ENCODE results near the gene IRF6. TPM values are rescaled to one million over a fixed set of nuclear protein-coding genes. Genes with fewer than 3 reads are reported as not detected.
"Not testable (repeated sequence)": the region's sequence is repeated elsewhere in the genome, so short reads cannot be mapped to it uniquely, and the experiment has no call there.

The IRF6 gene
- total RNA-seq, 1 donor from 2014 or later, result 39.9 TPM

DNA sequence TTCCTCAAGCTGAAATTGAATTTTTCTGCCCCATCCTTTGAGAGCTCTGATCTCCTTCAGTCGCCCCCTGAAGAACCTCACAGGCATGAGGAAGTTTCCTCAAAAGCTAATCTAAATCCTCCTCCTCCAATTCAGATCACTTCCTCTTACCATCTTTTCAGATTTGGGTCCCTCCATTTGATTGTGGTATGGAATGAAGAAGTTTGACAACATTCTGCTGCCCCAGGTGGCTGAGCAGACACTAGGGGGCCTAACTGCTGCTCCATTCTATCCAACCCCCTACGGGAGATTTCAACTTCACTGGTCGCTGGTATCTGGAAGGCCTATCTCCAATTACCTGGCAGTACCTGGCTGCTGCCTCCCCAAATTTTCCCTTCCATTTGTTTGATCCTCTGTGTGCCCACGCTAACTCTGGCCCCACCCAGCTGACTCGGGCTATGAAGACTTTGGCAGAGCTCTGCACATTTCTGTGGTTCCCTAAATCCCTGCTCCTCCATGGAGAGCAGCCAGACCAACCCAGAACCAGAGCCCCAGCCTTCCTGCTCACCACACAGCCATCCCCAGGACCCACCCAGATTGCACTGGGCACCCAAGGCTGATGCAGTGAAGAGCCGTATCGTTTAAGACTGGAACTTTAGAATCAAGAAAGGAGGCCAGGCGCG, 7.8 kb downstream of the IRF6 start:
- Mint-ChIP-seq H3K9me3 (no peaks in the 10 kb centered on the region), H3K27ac (peak overlapping the region; percentile 65)

DNA sequence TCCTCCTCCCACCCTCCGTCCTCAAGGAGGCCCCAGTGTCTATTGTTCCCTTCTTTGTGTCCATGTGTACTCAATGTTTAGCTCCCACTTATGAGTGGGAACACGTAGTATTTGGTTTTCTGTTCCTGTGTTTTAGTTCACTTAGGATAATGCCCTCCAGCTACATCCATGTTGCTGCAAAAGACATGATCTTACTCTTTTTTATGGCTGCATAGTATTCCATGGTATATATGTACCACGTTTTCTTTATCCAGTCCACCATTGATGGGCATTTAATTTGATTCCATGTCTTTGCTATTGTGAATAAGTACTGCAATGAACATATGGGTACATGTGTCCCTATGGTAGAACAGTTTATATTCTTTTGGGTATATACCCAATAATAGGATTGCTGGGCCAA, 12.2 kb downstream of the IRF6 start:
- not testable (repeated sequence) for H3K4me3 Mint-ChIP-seq; DNase-seq (ENCODE audit: low spot score in 2 of 2, unreplicated experiment in 2 of 2); H3K27me3 Mint-ChIP-seq (ENCODE audit: low read depth); H3K27ac Mint-ChIP-seq; H3K9me3 Mint-ChIP-seq
- peaks cover 17% of the 10 kb centered on the region for H3K4me1 Mint-ChIP-seq
- H3K36me3 Mint-ChIP-seq, result peaks cover 61% of the 10 kb centered on the region

More for the DNA sequence above, 7.8 kb downstream of the IRF6 start:
- Mint-ChIP-seq H3K4me3 (no peak overlapping the region), H3K27me3 (ENCODE audit: low read depth) (no peaks in the 10 kb centered on the region), H3K36me3 (peaks cover 47% of the 10 kb centered on the region), H3K4me1 (peaks cover 25% of the 10 kb centered on the region)
- DNase-seq (ENCODE audit: low spot score in 2 of 2, unreplicated experiment in 2 of 2), result no peak
- TF ChIP-seq, protein P1, sequence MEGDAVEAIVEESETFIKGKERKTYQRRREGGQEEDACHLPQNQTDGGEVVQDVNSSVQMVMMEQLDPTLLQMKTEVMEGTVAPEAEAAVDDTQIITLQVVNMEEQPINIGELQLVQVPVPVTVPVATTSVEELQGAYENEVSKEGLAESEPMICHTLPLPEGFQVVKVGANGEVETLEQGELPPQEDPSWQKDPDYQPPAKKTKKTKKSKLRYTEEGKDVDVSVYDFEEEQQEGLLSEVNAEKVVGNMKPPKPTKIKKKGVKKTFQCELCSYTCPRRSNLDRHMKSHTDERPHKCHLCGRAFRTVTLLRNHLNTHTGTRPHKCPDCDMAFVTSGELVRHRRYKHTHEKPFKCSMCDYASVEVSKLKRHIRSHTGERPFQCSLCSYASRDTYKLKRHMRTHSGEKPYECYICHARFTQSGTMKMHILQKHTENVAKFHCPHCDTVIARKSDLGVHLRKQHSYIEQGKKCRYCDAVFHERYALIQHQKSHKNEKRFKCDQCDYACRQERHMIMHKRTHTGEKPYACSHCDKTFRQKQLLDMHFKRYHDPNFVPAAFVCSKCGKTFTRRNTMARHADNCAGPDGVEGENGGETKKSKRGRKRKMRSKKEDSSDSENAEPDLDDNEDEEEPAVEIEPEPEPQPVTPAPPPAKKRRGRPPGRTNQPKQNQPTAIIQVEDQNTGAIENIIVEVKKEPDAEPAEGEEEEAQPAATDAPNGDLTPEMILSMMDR (IDR thresholded peaks at IDR 0.05; ENCODE audit: unreplicated experiment), result no peak

DNA sequence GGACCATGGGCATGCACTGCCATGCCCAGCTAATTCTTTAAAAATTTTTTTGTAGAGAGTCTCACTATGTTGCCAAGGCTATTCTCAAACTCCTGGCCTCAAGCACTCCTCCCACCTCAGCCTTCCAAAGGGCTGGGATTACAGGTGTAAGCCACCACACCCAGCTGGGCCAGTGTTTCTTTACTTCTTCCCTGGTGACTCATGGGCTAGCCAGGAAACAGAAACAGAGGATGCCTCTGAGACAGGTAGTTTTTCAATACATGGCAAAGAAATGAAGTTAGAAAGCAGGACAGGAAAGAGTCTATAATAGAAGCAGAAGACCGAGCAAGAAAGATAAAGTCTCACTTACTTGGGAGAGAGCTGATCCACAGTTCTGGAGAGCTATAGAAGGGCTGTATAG, 14.0 kb downstream of the IRF6 start:
- Mint-ChIP-seq H3K4me1 (peaks cover 12% of the 10 kb centered on the region), H3K4me3 (no peak overlapping the region), H3K36me3 (peaks cover 61% of the 10 kb centered on the region), H3K27ac (no peak overlapping the region), H3K27me3 (ENCODE audit: low read depth) (peaks cover 5% of the 10 kb centered on the region), H3K9me3 (no peaks in the 10 kb centered on the region)
- DNase-seq (ENCODE audit: low spot score in 2 of 2, unreplicated experiment in 2 of 2), result no peak
- TF ChIP-seq, protein P1 (IDR thresholded peaks at IDR 0.05; ENCODE audit: unreplicated experiment), result no peak

- Mint-ChIP-seq H3K27ac (no peak overlapping the region), H3K4me3 (no peak overlapping the region), H3K36me3 (peaks cover 68% of the 10 kb centered on the region), H3K9me3 (no peaks in the 10 kb centered on the region), H3K4me1 (no peaks in the 10 kb centered on the region), H3K27me3 (ENCODE audit: low read depth) (peaks cover 14% of the 10 kb centered on the region)
- no peak for DNase-seq (ENCODE audit: low spot score in 2 of 2, unreplicated experiment in 2 of 2)
- TF ChIP-seq, protein P1 (IDR thresholded peaks at IDR 0.05; ENCODE audit: unreplicated experiment), result no peak
Measured at GRCh38 chr1:209790286-209791193, 15.4 kb downstream of the IRF6 start.

DNA sequence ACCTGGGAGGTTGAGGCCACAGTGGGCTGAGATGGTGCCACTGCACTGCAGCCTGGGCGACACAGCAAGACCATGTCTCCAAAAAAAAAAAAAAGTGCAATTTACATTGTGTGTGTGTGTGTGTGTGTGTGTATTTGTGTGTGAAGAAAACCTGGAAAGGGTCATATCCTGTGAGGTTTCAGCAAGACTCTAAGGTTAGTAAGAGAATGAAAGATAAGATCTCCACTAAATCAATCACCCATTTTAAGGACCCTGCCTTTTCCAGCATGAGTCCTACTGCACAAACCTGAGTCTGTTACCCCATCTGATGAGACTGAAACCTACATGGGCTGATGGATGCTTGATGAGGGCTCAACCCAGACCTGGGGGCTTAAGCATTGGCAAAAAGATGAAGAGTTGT, 16.7 kb downstream of the IRF6 start:
- peaks cover 14% of the 10 kb centered on the region for H3K27me3 Mint-ChIP-seq (ENCODE audit: low read depth)

More for the DNA sequence above, 16.7 kb downstream of the IRF6 start:
- no peak overlapping the region for H3K27ac Mint-ChIP-seq
- DNase-seq (ENCODE audit: low spot score in 2 of 2, unreplicated experiment in 2 of 2), result no peak
- H3K9me3 Mint-ChIP-seq, result no peaks in the 10 kb centered on the region
- TF ChIP-seq, protein P1 (IDR thresholded peaks at IDR 0.05; ENCODE audit: unreplicated experiment), result no peak
- H3K4me3 Mint-ChIP-seq, result no peak overlapping the region
- peaks cover 9% of the 10 kb centered on the region for H3K4me1 Mint-ChIP-seq
- H3K36me3 Mint-ChIP-seq, result peaks cover 56% of the 10 kb centered on the region

Measured in mesothelial cell of epicardium (in vitro differentiated cells).